NCI-H1048 (cell line): ENCODE results near the gene TMEM272.

ENCODE experiments used
- DNase-seq: peaks from one replicate; lab custom pipeline; 2025; lab: John Stamatoyannopoulos, UW

TMEM272 gene, protein sequence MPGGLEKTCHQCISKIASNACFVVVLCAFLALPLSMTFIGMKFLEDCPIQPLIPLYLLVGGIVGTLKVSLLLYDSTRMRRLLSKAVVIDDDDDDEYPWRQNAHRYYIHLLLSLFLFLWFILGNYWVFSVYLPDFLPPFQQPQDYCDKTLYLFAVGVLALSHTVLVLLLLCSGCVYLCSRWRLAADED

GRCh38 chr13:51844862-51845573 is at the start of gene TMEM272:
Gene TMEM272 (minus strand): TSS chr13:51845177. CDS start chr13:51838530, 6,647 bp downstream.
- DNase-seq = no peak

DNA sequence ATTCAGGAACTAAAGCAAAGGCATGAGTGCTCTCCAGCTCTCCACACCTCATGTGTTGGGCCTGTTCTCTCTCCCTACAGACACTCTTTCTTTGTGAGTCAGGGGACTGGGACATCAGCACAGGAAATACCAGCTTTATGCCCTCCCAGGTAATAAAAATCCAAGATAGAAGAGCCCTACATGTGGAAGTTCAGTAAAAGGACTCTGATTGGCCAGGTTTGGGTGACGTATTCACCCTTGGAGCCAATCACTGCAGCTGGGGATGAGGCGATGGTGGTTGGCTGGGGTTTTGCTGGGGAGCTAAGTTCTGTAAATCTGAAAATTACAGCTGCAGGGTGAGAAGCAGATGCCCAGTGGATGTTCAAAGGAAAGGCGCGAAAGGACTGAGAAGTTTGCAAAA is 49.3 kb upstream of the TMEM272 start:
- DNase-seq = no peak

- no peak for DNase-seq
These were observed 47.7 kb upstream of the TMEM272 start for GRCh38 chr13:51892657-51893056.

DNA sequence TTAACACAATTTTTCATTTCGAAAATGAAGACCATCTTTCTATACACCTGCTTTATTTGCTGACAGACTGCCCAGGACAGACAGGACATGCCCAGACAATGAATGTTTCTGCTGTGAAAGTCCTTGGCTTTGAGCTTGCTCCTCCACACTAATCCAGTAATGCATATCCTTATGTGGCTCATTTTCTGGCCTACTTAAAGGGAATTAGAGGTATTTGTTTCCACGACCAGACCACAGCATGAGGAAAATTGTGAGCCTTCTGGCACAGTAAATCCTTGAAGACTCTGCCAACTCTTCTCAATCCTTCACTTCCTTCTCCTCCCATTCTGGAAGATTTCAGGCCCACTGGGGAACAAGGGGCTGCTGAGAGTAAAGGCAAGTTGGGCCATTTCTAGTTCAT is 42.5 kb upstream of the TMEM272 start:
- no peak for DNase-seq

GRCh38 chr13:51885651-51886050 is 40.7 kb upstream of the TMEM272 start:
- no peak for DNase-seq

GRCh38 chr13:51883226-51883600 is 38.2 kb upstream of the TMEM272 start:
- DNase-seq = no peak

- no peak for DNase-seq
These were observed 37.7 kb upstream of the TMEM272 start for GRCh38 chr13:51882570-51883225.

DNA sequence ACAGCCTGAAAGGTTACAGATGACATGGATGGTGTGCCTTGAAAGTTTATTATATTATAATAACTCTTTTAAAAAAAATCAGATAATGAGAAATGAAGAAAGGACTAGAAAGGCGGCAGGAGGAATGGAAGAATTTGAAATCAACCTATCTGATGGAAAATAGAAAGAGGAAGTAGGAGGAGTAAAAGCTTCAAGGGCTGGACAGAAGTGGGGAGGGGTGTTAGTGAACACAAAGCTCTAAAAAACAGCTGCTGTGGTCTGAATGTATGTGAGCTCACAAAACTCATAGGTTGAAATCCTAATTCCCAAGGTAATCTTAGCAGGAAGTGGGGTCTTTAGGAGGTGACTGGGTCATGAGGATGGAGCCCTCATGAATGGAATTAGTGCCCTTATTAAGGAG is 36.3 kb upstream of the TMEM272 start:
- no peak for DNase-seq

DNA sequence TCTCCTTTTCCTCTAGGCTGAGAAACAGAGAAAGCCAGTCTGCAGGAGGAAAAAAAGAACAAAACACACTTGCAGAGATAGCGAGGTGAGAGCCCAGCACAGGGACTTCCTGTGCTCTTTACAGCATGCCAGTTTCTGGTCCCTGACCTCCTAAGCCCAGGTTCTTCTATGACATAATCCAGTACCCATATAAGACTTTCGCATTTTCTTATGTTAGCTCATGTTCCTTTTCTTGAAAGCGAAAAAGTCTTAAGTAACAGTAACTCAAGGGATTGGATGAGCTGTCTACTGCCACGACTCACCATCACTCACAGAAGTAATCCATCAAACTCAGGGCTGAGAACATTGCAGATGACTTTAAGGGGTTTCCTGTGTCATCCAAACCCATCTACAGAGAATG is 34.2 kb upstream of the TMEM272 start:
- no peak for DNase-seq

GRCh38 chr13:51874651-51875050 is 29.7 kb upstream of the TMEM272 start:
- DNase-seq = no peak

DNA sequence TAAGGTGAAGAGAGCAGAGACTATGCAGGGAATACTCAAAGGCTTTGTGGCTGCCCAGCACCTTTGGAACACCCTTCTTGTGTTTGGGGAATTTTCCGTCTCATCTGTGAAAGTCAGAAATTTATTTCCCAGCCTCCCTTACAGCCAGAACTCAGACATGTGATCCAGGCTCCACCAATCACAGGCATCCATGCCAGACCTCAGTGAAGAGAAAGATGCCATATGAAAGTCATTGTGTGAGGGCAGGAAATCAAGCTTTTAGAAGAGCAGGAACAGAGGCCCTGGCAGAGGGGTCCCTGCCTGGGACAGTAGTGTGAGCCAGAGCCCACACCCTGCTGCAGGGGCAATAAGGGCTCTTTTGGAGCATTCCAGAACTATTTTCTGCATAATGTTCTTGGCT is 28.9 kb upstream of the TMEM272 start:
- no peak for DNase-seq

DNA sequence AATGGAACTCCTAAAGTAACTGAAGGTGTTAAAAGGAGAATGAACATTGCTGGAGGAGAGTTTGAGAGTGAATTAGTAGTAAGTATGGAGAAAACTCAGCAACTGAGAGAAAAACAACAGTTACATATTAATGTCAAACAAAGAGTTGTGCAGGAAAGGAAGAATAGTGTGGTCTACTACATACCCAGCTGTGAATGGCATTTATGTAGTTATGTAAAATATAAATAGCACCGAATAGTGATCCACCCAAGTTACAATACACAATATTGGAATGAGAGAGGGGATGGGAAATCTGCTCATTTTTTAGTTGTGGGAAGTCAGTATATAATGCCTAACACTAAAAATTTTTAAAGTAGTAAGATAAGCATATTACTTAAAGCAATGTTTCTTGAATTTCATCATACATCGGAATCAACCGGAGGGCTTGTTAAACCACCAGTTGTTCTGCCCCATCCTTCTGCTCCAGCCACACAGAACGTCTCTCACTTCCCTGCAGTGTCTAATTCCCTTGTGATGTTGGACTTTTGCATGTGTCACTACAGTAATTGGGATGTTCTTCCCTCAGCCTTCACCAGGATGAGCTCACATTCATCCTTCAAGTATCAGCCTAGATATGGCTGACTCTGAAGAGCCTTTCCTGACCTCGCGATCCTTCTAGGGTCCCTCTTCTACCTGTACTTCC is 28.3 kb upstream of the TMEM272 start:
- DNase-seq = no peak

GRCh38 chr13:51870616-51871015 is 25.6 kb upstream of the TMEM272 start:
- DNase-seq = no peak

DNA sequence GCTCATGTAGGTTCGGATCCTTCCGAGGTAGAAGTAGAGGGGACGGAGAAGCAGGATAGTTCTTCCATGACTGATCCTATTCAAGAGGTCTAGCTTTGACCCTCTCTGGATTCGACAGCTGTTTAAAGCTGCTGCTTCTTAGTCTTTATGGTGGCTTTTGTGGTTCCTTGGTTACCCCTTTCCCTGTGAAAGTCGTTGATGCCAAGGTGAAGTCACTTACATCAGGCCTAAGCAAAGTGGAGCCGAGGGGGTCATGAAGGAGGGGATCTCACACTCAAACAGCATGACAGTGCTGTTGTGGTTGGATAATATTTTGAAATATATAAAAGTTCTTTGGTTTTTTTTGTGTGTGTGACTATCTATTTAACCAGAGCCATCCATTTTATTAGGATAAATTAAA is 24.9 kb upstream of the TMEM272 start:
- no peak for DNase-seq

DNA sequence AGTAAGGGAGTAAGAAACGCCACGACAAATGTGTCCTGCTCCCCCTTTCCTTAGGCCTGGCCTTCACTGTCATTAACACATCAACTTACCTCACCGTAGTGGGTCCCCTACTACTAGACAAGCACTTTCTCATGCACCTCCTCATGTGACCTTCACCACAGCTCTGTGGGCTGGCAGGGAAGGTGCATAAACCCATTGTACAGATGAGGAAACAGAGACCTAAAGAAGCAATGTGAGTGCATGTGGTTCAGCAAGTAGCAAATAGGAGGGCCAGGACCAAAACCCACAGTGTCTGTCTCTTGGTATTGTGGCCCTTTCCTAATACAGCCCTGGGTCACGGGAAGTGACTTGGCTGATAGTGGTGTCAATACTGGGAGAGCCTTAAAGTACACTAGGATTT is 22.1 kb upstream of the TMEM272 start:
- no peak for DNase-seq

DNA sequence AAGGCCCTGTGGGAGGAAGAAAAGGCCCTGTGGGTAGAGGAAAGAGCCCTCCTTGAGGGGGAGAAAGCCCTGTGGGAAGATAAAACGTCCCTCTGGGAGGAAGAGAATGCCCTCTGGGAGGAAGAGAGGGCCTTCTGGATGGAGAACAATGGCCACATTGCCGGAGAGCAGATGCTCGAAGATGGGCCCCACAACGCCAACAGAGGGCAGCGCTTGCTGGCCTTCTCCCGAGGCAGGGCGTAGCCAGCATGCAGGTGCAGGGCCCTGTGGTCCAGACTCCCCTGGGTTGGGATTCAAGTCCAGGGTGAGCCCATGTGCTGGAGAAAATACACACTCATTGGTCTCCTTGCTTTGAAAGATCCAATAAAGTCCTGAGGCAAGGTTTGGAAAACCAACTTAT is 20.9 kb upstream of the TMEM272 start:
- DNase-seq = no peak

GRCh38 chr13:51862957-51863356 is 18.0 kb upstream of the TMEM272 start:
- no peak for DNase-seq

DNA sequence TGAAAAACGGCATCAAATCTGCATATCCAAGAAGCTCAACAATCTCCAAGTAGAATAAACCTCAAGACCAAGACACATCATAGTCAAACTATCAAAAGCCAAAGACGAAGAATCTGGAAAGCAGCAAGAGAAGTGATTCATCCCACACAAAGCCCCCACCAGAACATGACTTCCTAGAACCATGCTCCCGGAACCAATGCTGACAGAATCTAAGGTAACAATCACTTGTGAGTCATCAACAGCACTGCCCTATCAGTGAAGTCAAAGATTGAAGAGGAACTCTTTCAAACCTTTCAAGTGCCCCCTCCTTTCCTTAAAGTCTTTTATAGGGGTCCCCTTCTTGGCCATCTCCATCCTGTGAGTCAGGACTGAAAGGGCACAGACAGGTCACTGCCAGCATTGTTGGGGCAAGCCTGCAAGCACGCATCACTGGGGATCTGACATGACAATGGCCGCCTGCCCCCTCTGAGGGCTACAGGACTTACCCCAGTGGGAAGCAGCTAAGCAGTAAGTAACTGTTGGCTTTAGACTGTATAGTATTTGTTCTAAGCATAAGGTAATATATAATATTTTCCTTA is 16.8 kb upstream of the TMEM272 start, which contains the start of gene CCDC70:
CCDC70 (plus strand) TSS at position 247 of the 578 bp plus-strand sequence. CDS start 3,443 bp downstream, outside the sequence.
- DNase-seq = no peak

DNA sequence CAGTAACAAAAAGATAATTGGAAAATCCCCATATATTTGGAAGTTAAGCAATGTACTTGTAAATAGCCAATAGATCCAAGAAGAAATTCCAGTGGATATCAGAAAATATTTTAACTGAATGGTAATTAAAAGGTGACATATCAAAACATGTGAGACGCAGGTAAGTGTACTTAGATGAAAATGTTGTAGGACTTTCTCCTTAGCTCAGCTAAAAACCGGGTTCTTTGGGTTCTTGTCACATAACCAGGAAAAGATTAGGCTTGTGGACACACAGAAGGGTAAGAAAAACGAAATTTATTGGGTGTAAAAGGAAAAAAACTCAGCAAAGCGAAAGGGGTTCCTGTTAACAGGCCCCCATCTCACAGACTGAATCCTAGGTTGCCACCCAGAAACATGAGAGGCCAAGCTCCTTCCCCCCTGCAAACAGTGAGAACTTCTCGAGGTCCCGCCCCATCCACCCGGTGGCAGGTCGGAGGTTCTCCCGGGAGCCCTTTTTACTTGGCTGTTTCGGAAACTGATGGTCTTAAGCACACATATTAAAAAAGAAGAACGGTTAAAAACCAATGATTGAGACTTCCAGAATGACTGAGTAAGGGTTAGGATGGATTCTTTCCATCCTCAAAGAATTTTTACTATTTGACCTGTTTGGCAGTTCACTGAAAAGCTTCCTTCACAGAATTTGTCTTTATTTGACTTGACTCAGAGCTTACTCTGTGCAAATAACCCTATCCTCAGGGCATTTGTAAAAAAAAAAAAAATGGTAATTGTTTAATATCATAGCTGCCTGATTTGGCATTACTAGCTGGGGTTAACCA is 13.7 kb upstream of the TMEM272 start:
- no peak for DNase-seq

DNA sequence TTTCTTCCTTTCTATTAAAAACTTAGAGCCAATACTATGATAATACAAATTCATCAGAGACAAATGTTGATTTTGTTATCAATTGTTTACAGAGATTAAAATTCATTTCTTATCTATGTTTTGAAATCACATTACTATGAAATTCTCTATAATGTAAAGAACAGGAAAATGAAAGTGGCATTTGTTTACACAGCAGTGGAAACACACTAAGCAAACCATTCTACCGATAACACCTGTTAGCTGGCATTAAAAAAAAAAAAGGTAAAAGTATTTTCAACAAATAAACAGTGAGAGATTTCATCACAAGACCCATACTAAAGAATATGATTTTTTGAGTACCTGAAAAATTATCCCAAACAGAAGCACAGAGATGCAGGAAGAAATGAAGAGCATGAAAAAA is 12.0 kb upstream of the TMEM272 start:
- no peak for DNase-seq

DNA sequence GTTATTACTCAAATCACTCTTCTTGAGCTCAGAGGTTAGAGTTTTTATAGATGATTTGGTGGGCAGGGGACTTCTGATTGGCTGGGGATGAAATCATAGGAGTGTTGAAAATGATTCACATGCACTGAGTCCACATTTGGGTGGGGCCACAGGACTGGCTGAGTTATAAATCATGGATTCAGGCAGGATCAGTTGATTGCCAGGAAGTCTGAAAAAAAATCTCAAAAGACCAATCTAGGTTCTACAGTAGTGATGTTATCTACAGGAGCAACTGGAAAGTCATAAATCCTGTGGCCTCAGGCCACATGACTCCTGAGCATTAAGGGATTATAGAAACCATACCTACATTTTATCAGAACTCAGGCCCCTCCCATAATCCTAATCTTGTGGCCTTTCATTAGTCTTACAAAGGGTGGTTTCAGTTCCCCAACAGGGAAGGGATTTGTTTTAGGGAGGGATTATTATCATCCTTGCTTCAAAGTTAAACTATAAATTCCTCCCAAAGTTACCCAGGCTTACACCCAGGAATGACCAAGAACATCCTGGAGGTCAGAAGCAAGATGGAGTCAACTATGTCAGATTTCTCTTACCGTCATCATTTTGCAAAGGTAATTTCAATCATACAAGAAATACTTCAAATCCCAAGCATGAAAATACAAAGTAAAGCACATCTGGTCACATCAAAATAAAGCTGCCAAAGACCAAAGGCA is 11.2 kb upstream of the TMEM272 start:
- no peak for DNase-seq
